GM23338 (cell line): ENCODE measurements around the gene WIPF1. TPM values are rescaled to one million over a fixed set of nuclear protein-coding genes. Genes with fewer than 3 reads are reported as not detected.

Experiments used
- ATAC-seq: fragments of 200-7000 bp; cut with Tn5 transposase; 3 replicates; pipeline ENCODE4 v1.9.1; 2020
- DNase-seq: peaks from one replicate; pipeline ENCODE4 v3.0.0-alpha.2; 2015; ENCODE audit warnings: low spot score
- H2AFZ ChIP-seq: fragments of 200-600 bp; sonication (generic); 2 replicates; pipeline ENCODE4 v1.8.0; 2016; ENCODE audit warnings: antibody characterized with exemption, mild to moderate bottlenecking, moderate library complexity
- H3F3A ChIP-seq: fragments of 200-600 bp; sonication (generic); replicated peaks from 2 replicates; pipeline ENCODE4 v1.8.0; 2017; ENCODE audit warnings: antibody characterized with exemption, mixed run types, low read depth
- H3K27ac ChIP-seq: fragments of 200-600 bp; sonication (generic); 2 replicates; pipeline ENCODE4 v1.6.1; 2016; ENCODE audit warnings: low read depth
- H3K27me3 ChIP-seq: fragments of 200-600 bp; sonication (generic); 2 replicates; pipeline ENCODE4 v1.8.0; 2016; ENCODE audit warnings: mild to moderate bottlenecking, mixed run types, moderate library complexity; ENCODE audit not compliant: insufficient read depth
- H3K36me3 ChIP-seq: fragments of 200-600 bp; sonication (generic); 2 replicates; pipeline ENCODE4 v1.8.0; 2016; ENCODE audit warnings: mild to moderate bottlenecking; ENCODE audit not compliant: insufficient read depth
- H3K4me1 ChIP-seq: fragments of 200-600 bp; sonication (generic); 2 replicates; pipeline ENCODE4 v1.8.0; 2016; ENCODE audit warnings: mild to moderate bottlenecking, moderate library complexity; ENCODE audit not compliant: insufficient read depth
- H3K4me2 ChIP-seq: fragments of 200-600 bp; sonication (generic); 2 replicates; pipeline ENCODE4 v1.7.1; 2017; ENCODE audit warnings: mixed run types
- H3K4me3 ChIP-seq: fragments of 200-600 bp; sonication (generic); 2 replicates; pipeline ENCODE4 v1.6.1; 2016; ENCODE audit warnings: mixed run types
- H3K79me2 ChIP-seq: fragments of 200-600 bp; sonication (generic); replicated peaks from 2 replicates; pipeline ENCODE4 v1.8.0; 2017; ENCODE audit warnings: mild to moderate bottlenecking; ENCODE audit not compliant: insufficient read depth
- H3K9me2 ChIP-seq: fragments of 200-600 bp; sonication (generic); 2 replicates; pipeline ENCODE4 v1.8.0; 2017; ENCODE audit not compliant: insufficient read depth
- H4K20me1 ChIP-seq: fragments of 200-600 bp; sonication (generic); replicated peaks from 2 replicates; pipeline ENCODE4 v1.8.0; 2017; ENCODE audit warnings: mild to moderate bottlenecking; ENCODE audit not compliant: insufficient read depth
- H3K27ac Mint-ChIP-seq: 2 replicates; pipeline ENCODE4 v1.8.0; 2020; ENCODE audit warnings: inconsistent platforms, mild to moderate bottlenecking, moderate library complexity, mixed read lengths
- H3K27me3 Mint-ChIP-seq: 3 replicates; pipeline ENCODE4 v1.8.0; 2022; ENCODE audit warnings: low read depth, mild to moderate bottlenecking, moderate library complexity, mixed read lengths, inconsistent platforms; ENCODE audit not compliant: insufficient read depth, poor library complexity
- H3K36me3 Mint-ChIP-seq: 3 replicates; pipeline ENCODE4 v1.8.0; 2021; ENCODE audit warnings: low read depth, mild to moderate bottlenecking, inconsistent platforms, moderate library complexity, mixed read lengths
- H3K4me1 Mint-ChIP-seq: 3 replicates; pipeline ENCODE4 v1.8.0; 2020; ENCODE audit warnings: mild to moderate bottlenecking, inconsistent platforms, mixed read lengths
- H3K4me3 Mint-ChIP-seq: 3 replicates; pipeline ENCODE4 v1.8.0; 2021; ENCODE audit warnings: moderate library complexity, mild to moderate bottlenecking, inconsistent platforms, mixed read lengths
- H3K9me3 Mint-ChIP-seq: 3 replicates; pipeline ENCODE4 v1.8.0; 2020; ENCODE audit warnings: moderate library complexity, mild to moderate bottlenecking, inconsistent platforms, mixed read lengths
- CREB1 ChIP-seq: fragments of 250-450 bp; sonication (Bioruptor Pico); IDR thresholded peaks from 2 replicates; pipeline ENCODE4 v1.5.0; 2020; ENCODE audit warnings: low read depth, mild to moderate bottlenecking, moderate library complexity
- ETS1 ChIP-seq: IDR thresholded peaks from 2 replicates; pipeline ENCODE4 v1.6.1; 2016; ENCODE audit warnings: antibody characterized with exemption
- EZH2 ChIP-seq: fragments of 200-600 bp; sonication (generic); IDR thresholded peaks from one replicate; pipeline ENCODE4 v1.8.0; 2017; ENCODE audit warnings: antibody characterized with exemption, mild to moderate bottlenecking, low read depth; ENCODE audit not compliant: unreplicated experiment
- NANOG ChIP-seq: IDR thresholded peaks from 2 replicates; pipeline ENCODE4 v1.6.1; 2016; ENCODE audit warnings: antibody characterized with exemption, borderline replicate concordance
- REST ChIP-seq: IDR thresholded peaks from one replicate; pipeline ENCODE4 v1.6.1; 2018; ENCODE audit warnings: antibody characterized with exemption; ENCODE audit not compliant: unreplicated experiment
- STAT1 ChIP-seq: IDR thresholded peaks from one replicate; pipeline ENCODE4 v1.6.1; 2016; ENCODE audit warnings: antibody characterized with exemption; ENCODE audit not compliant: unreplicated experiment
- ZNF114 ChIP-seq: fragments of 250-450 bp; sonication (Bioruptor Pico); IDR thresholded peaks from 2 replicates; pipeline ENCODE4 v1.5.0; 2020; ENCODE audit warnings: mild to moderate bottlenecking, moderate library complexity
- polyA plus RNA-seq: library from polyadenylated mRNA; unstranded; fragments of >200 nt; fragmentation: Nextera tagmentation; extraction: Ambion mirVana; gene quantifications from 2 replicates; pipeline ENCODE4 v1.2.1, GENCODE V29; 2016
- total RNA-seq: library from RNA; depleted of rRNA; stranded (reverse); fragments of >200 nt; shearing (Covaris generic); gene quantifications from 2 replicates; pipeline ENCODE4 v1.2.3, GENCODE V29; 2014

WIPF1 gene
- total and polyA plus RNA-seq, 2 experiments from 2014 or later: 3.0 to 6.0 TPM

- TF ChIP-seq REST: no peak
- no peak for TF ChIP-seq ETS1
- TF ChIP-seq CREB1 (CRISPR knock-in tag): no peak
Measured at GRCh38 chr2:174570318-174570958, 27.2 kb downstream of the WIPF1 start (continued).

- no peaks in the 10 kb centered on the region for H4K20me1 ChIP-seq
- H3K27ac ChIP-seq: no peak overlapping the region
- H3K9me3 Mint-ChIP-seq: no peaks in the 10 kb centered on the region
- no peaks in the 10 kb centered on the region for H3F3A ChIP-seq
- DNase-seq (no peak), ATAC-seq (no peak)
- H3K4me3 Mint-ChIP-seq: no peak overlapping the region
- H3K36me3 ChIP-seq: no peaks in the 10 kb centered on the region
- no peak overlapping the region for H2AFZ ChIP-seq
- H3K9me2 ChIP-seq: no peaks in the 10 kb centered on the region
- peaks cover 3% of the 10 kb centered on the region for H3K27me3 Mint-ChIP-seq
- H3K79me2 ChIP-seq: no peaks in the 10 kb centered on the region
- peaks cover 6% of the 10 kb centered on the region; the same call in 2 of the 3 replicates for H3K36me3 Mint-ChIP-seq
- no peak overlapping the region for H3K27ac Mint-ChIP-seq
- TF ChIP-seq CREB1 (CRISPR knock-in tag): no peak
- no peak for TF ChIP-seq EZH2
- no peak for TF ChIP-seq NANOG
- H3K27me3 ChIP-seq: no peaks in the 10 kb centered on the region
- 0 out of 3 replicates have a peak, but pooled peaks cover 3% of the 10 kb centered on the region for H3K4me1 Mint-ChIP-seq
- no peak overlapping the region for H3K4me2 ChIP-seq
- H3K4me3 ChIP-seq: no peak overlapping the region
- no peaks in the 10 kb centered on the region for H3K4me1 ChIP-seq
Measured at GRCh38 chr2:174569678-174570077, 27.9 kb downstream of the WIPF1 start.

- H3K36me3 ChIP-seq: no peaks in the 10 kb centered on the region
- H3K27me3 Mint-ChIP-seq: peaks cover 3% of the 10 kb centered on the region
- H3K4me3 Mint-ChIP-seq: no peak overlapping the region
- no peak for DNase-seq
- no peak for ATAC-seq
- no peak overlapping the region for H3K27ac ChIP-seq
- no peaks in the 10 kb centered on the region for H3K27me3 ChIP-seq
- H3K4me1 Mint-ChIP-seq: 0 out of 3 replicates have a peak, but pooled peaks cover under 1% of the 10 kb centered on the region
- no peak overlapping the region for H2AFZ ChIP-seq
- no peak overlapping the region for H3K4me3 ChIP-seq
- H3F3A ChIP-seq: no peaks in the 10 kb centered on the region
- no peaks in the 10 kb centered on the region for H4K20me1 ChIP-seq
- no peak overlapping the region for H3K4me2 ChIP-seq
- peaks cover 6% of the 10 kb centered on the region; the same call in 2 of the 3 replicates for H3K36me3 Mint-ChIP-seq
- no peaks in the 10 kb centered on the region for H3K79me2 ChIP-seq
- no peaks in the 10 kb centered on the region for H3K9me2 ChIP-seq
- H3K4me1 ChIP-seq: no peaks in the 10 kb centered on the region
- no peak overlapping the region for H3K27ac Mint-ChIP-seq
- H3K9me3 Mint-ChIP-seq: no peaks in the 10 kb centered on the region
- TF ChIP-seq ZNF114 (CRISPR knock-in tag) (no peak), STAT1 (no peak), REST (no peak)
Measured at GRCh38 chr2:174568425-174568824, 29.2 kb downstream of the WIPF1 start.
